GM13977 (cell line): ENCODE data around the gene ZC3H12A.

ENCODE experiments used
- DNase-seq: peaks from one replicate; pipeline ENCODE4 v3.0.0; 2012; ENCODE audit warnings: low spot score
- in situ Hi-C: fragments of 300-500 bp; cut with MboI; formaldehyde crosslinking; loops from one replicate; pipeline ENCODE4 v1.12.0; 2022; ENCODE audit warnings: low sequenced_read_pairs, low pct_unique_long_range_greater_than_20kb, mixed read lengths, inconsistent platforms; ENCODE audit not compliant: unreplicated experiment
- TF ChIP-seq, protein P1 (sequence below): IDR thresholded peaks from 2 replicates; pipeline ENCODE4 v1.5.1; 2012; ENCODE audit warnings: mild to moderate bottlenecking, control low read depth; ENCODE audit not compliant: insufficient read depth; ENCODE audit errors: extremely low read depth, missing control alignments

ZC3H12A gene

DNA sequence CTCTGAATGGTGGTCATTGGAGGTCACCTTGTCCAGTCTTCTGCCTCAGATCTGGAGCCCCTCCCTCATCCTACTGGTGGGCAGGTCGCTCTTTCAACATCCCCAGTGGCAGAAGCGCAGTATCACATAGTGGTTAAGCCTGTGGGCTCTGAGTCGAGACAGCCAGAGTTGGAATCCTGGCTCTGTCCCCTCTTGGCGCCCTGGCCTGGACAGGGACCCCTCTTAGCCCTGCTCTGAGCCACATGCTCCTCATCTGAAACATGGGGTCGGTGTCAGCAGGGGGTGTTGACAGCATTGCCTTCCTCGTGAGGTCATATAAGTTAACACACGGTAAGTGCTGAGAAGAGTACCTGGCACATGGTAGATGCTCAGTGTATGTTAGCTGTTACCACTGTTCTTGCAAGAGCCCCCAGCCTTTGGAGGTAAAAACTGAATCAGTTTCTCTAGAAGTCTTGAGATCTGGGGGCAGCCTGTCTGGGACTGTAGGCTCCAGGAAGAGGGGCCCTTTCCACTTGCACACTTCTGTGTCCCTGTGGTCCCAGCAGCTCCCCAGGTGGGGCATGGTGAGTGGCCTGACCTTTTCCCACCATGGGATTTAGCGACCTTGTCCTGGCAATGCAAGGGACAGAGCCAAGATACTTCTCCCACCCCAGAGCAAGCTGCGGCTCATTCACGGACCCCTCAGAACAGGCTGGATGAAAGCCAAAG is 6.4 kb downstream of the ZC3H12A start:
- no peak for DNase-seq
- in situ Hi-C loops, result no loop called here
- TF ChIP-seq, protein P1, sequence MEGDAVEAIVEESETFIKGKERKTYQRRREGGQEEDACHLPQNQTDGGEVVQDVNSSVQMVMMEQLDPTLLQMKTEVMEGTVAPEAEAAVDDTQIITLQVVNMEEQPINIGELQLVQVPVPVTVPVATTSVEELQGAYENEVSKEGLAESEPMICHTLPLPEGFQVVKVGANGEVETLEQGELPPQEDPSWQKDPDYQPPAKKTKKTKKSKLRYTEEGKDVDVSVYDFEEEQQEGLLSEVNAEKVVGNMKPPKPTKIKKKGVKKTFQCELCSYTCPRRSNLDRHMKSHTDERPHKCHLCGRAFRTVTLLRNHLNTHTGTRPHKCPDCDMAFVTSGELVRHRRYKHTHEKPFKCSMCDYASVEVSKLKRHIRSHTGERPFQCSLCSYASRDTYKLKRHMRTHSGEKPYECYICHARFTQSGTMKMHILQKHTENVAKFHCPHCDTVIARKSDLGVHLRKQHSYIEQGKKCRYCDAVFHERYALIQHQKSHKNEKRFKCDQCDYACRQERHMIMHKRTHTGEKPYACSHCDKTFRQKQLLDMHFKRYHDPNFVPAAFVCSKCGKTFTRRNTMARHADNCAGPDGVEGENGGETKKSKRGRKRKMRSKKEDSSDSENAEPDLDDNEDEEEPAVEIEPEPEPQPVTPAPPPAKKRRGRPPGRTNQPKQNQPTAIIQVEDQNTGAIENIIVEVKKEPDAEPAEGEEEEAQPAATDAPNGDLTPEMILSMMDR, result no peak

- in situ Hi-C loops, result no loop called here
- DNase-seq, result no peak
- TF ChIP-seq, protein P1, result no peak
These were observed 7.1 kb downstream of the ZC3H12A start for GRCh38 chr1:37481289-37482003.

- in situ Hi-C loops, result no loop called here
- TF ChIP-seq, protein P1, result no peak
- no peak for DNase-seq
These were observed 7.8 kb downstream of the ZC3H12A start for GRCh38 chr1:37482004-37482785.

- no peak for DNase-seq
- in situ Hi-C loops, result no loop called here
- TF ChIP-seq, protein P1, result no peak
These were observed 8.7 kb downstream of the ZC3H12A start for GRCh38 chr1:37482796-37483744.

GRCh38 chr1:37483785-37484184 is 9.4 kb downstream of the ZC3H12A start:
- in situ Hi-C loops, result no loop called here
- TF ChIP-seq, protein P1, result no peak
- DNase-seq, result no peak
